BLaER1 (cell line): Measurements from ENCODE around the gene TMEM131.
A peak's percentile ranks its signal among the peaks of the same experiment; 100 is the strongest.

Experiments used
- H3K27ac ChIP-seq: shearing (Covaris generic); formaldehyde crosslinking; 2 replicates; pipeline ENCODE4 v1.8.1; 2022
- H3K27me3 ChIP-seq: shearing (Covaris generic); formaldehyde crosslinking; 2 replicates; pipeline ENCODE4 v1.8.1; 2022
- H3K36me3 ChIP-seq: shearing (Covaris generic); formaldehyde crosslinking; 2 replicates; pipeline ENCODE4 v1.8.1; 2022
- H3K4me1 ChIP-seq: shearing (Covaris generic); formaldehyde crosslinking; 2 replicates; pipeline ENCODE4 v1.8.1; 2022
- H3K4me2 ChIP-seq: shearing (Covaris generic); formaldehyde crosslinking; 2 replicates; pipeline ENCODE4 v1.8.1; 2022
- H3K4me3 ChIP-seq: shearing (Covaris generic); formaldehyde crosslinking; 2 replicates; pipeline ENCODE4 v1.8.1; 2022
- H3K9ac ChIP-seq: shearing (Covaris generic); formaldehyde crosslinking; 2 replicates; pipeline ENCODE4 v1.8.1; 2022
- H3K9me3 ChIP-seq: shearing (Covaris generic); formaldehyde crosslinking; 2 replicates; pipeline ENCODE4 v1.8.1; 2022
- H4K20me1 ChIP-seq: shearing (Covaris generic); formaldehyde crosslinking; 2 replicates; pipeline ENCODE4 v1.8.1; 2022
- Cebpa-rat ChIP-seq: shearing (Covaris generic); IDR thresholded peaks from 2 replicates; pipeline ENCODE4 v1.8.1; 2022

Gene TMEM131

GRCh38 chr2:97781981-97782380 is 213.8 kb downstream of the TMEM131 start:
- no peak overlapping the region for H3K4me3 ChIP-seq
- H3K27me3 ChIP-seq: no peaks in the 10 kb centered on the region
- H3K27ac ChIP-seq: no peak overlapping the region
- no peak overlapping the region for H3K9ac ChIP-seq
- TF ChIP-seq Cebpa-rat: no peak
- no peaks in the 10 kb centered on the region for H3K9me3 ChIP-seq
- no peaks in the 10 kb centered on the region for H4K20me1 ChIP-seq
- 0 out of 2 replicates have a peak, but pooled peaks cover 8% of the 10 kb centered on the region for H3K4me1 ChIP-seq
- peaks cover 50% of the 10 kb centered on the region for H3K36me3 ChIP-seq
- no peak overlapping the region for H3K4me2 ChIP-seq

DNA sequence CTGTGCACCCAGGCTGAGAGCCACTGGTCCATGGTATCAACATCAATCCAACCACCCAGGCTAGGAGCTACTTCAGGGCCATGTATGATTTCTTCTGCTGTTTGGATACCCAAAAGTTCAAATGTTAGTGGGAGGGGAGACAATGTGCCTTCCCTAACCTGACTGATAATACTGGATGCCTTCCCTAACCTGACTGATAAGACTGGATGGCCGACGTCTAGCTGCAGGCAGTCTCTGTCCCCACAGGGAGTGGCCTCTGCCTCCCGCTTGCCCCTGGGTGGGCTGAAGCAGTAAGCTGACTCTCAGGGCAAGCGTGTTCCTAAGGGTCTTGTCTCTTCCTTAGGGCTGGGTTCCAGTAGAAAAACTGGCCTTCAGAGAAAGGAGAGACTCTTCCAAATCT is 216.6 kb downstream of the TMEM131 start:
- Histone ChIP-seq H3K27me3 (no peaks in the 10 kb centered on the region), H3K9me3 (no peaks in the 10 kb centered on the region), H3K4me1 (0 out of 2 replicates have a peak, but pooled peaks cover 8% of the 10 kb centered on the region), H3K27ac (no peak overlapping the region), H3K4me2 (no peak overlapping the region), H3K9ac (no peak overlapping the region), H3K4me3 (no peak overlapping the region), H3K36me3 (peaks cover 61% of the 10 kb centered on the region), H4K20me1 (no peaks in the 10 kb centered on the region)
- no peak for TF ChIP-seq Cebpa-rat

GRCh38 chr2:97775074-97775473 is 220.7 kb downstream of the TMEM131 start:
- H3K4me3 ChIP-seq: no peak overlapping the region
- no peaks in the 10 kb centered on the region for H4K20me1 ChIP-seq
- H3K27ac ChIP-seq: no peak overlapping the region
- no peaks in the 10 kb centered on the region for H3K27me3 ChIP-seq
- H3K4me2 ChIP-seq: no peak overlapping the region
- no peak for TF ChIP-seq Cebpa-rat
- H3K4me1 ChIP-seq: peaks cover 19% of the 10 kb centered on the region
- no peaks in the 10 kb centered on the region for H3K9me3 ChIP-seq
- peaks cover 75% of the 10 kb centered on the region for H3K36me3 ChIP-seq
- H3K9ac ChIP-seq: no peak overlapping the region

- H3K9ac ChIP-seq: no peak overlapping the region
- no peak overlapping the region for H3K4me3 ChIP-seq
- no peak for TF ChIP-seq Cebpa-rat
- H3K9me3 ChIP-seq: no peaks in the 10 kb centered on the region
- H3K27me3 ChIP-seq: no peaks in the 10 kb centered on the region
- H3K36me3 ChIP-seq: peaks cover 69% of the 10 kb centered on the region
- peaks cover 22% of the 10 kb centered on the region for H3K4me1 ChIP-seq
- H3K27ac ChIP-seq: no peak overlapping the region
- H4K20me1 ChIP-seq: no peaks in the 10 kb centered on the region
- no peak overlapping the region for H3K4me2 ChIP-seq
Measured at GRCh38 chr2:97774425-97774824, 221.3 kb downstream of the TMEM131 start.

DNA sequence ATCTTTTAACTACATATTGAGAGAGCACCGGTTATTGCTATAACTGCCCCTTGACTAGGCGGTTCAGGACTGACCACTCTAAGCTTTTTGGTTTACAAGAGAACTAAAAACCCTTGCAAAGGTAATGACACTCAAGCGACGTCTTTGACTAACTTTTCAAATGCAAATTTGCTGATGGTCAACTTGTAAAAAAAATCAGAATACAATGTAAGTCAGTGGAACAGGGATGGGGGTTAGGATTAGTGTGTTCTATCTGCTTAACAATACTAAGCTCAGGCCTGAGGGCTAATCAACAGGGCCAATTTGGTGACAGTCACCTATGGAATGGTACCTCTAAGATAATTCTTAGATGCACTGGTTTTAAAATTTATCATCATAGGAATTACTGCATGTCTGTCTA is 225.3 kb downstream of the TMEM131 start:
- H3K36me3 ChIP-seq: peaks cover 48% of the 10 kb centered on the region
- H3K27me3 ChIP-seq: no peaks in the 10 kb centered on the region
- H3K4me1 ChIP-seq: peaks cover 53% of the 10 kb centered on the region
- H3K9ac ChIP-seq: no peak overlapping the region
- no peaks in the 10 kb centered on the region for H3K9me3 ChIP-seq
- no peak overlapping the region for H3K27ac ChIP-seq
- H3K4me2 ChIP-seq: no peak overlapping the region
- TF ChIP-seq Cebpa-rat: no peak
- no peak overlapping the region for H3K4me3 ChIP-seq
- H4K20me1 ChIP-seq: no peaks in the 10 kb centered on the region

GRCh38 chr2:97769711-97770110 is 226.0 kb downstream of the TMEM131 start:
- Histone ChIP-seq H3K9ac (no peak overlapping the region), H3K9me3 (no peaks in the 10 kb centered on the region), H3K4me2 (no peak overlapping the region), H3K4me3 (no peak overlapping the region), H3K4me1 (peaks cover 59% of the 10 kb centered on the region), H3K27ac (no peak overlapping the region), H3K27me3 (no peaks in the 10 kb centered on the region), H3K36me3 (peaks cover 48% of the 10 kb centered on the region), H4K20me1 (no peaks in the 10 kb centered on the region)
- TF ChIP-seq Cebpa-rat: no peak

- Histone ChIP-seq H3K9ac (no peak overlapping the region), H3K27me3 (no peaks in the 10 kb centered on the region), H3K4me1 (peaks cover 59% of the 10 kb centered on the region), H3K27ac (no peak overlapping the region), H4K20me1 (no peaks in the 10 kb centered on the region), H3K36me3 (peaks cover 48% of the 10 kb centered on the region), H3K4me3 (no peak overlapping the region), H3K9me3 (no peaks in the 10 kb centered on the region), H3K4me2 (peak overlapping the region; percentile 35)
- TF ChIP-seq Cebpa-rat: no peak
Measured at GRCh38 chr2:97769308-97769707, 226.4 kb downstream of the TMEM131 start.

GRCh38 chr2:97766567-97766966 is 229.2 kb downstream of the TMEM131 start:
- H3K36me3 ChIP-seq: peaks cover 48% of the 10 kb centered on the region
- H3K9me3 ChIP-seq: no peaks in the 10 kb centered on the region
- no peaks in the 10 kb centered on the region for H3K27me3 ChIP-seq
- no peak overlapping the region for H3K27ac ChIP-seq
- no peak for TF ChIP-seq Cebpa-rat
- peak overlapping the region; percentile 70 for H3K4me2 ChIP-seq
- no peaks in the 10 kb centered on the region for H4K20me1 ChIP-seq
- no peak overlapping the region for H3K9ac ChIP-seq
- peaks cover 69% of the 10 kb centered on the region for H3K4me1 ChIP-seq
- H3K4me3 ChIP-seq: no peak overlapping the region

- Histone ChIP-seq H3K27ac (0 out of 2 replicates have a peak overlapping the region, but pooled peaks have one; percentile 14), H4K20me1 (no peaks in the 10 kb centered on the region), H3K27me3 (no peaks in the 10 kb centered on the region), H3K4me3 (no peak overlapping the region), H3K9ac (no peak overlapping the region), H3K36me3 (peaks cover 47% of the 10 kb centered on the region), H3K4me2 (peak overlapping the region; percentile 70), H3K9me3 (no peaks in the 10 kb centered on the region), H3K4me1 (peaks cover 72% of the 10 kb centered on the region)
- no peak for TF ChIP-seq Cebpa-rat
Measured at GRCh38 chr2:97765933-97766332, 229.8 kb downstream of the TMEM131 start.

DNA sequence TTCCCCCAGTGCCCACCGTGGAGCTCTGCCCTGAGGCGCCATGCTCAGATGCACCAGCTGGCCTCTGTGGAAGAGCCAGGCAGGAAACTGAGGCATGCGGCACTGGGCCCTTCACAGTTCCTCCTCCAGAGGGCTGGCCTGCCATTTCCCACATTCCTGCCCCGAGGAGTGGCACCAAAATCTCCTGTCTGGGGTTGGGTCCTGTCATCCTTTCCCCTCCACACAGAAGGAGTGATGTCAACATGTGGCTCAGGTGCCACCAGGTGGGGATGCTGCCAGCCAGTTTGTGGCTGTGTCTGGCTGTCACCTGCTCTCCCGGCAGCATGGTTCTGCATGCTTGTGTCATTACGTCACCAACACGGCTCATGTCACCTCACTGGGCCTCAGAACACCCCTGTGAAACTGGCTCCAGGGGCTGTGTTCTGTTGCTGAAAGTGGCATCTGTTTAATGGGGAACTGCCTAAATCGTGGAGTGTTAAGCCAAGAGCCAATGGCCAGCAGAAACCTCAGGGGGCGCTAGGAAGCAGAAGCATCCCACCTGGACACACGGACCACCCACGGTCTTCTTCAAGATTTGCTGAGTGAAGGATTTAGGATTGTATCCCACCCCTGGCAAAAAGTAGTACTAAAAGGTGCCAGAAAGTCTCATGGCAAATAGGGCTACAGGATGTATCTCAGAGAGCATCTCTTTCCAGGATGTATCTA is 231.0 kb downstream of the TMEM131 start:
- no peak overlapping the region for H3K4me3 ChIP-seq
- no peak overlapping the region for H3K9ac ChIP-seq
- no peaks in the 10 kb centered on the region for H3K27me3 ChIP-seq
- H3K9me3 ChIP-seq: no peaks in the 10 kb centered on the region
- H4K20me1 ChIP-seq: no peaks in the 10 kb centered on the region
- peak overlapping the region; percentile 70; the same call in 1 of the 2 replicates for H3K4me2 ChIP-seq
- no peak overlapping the region for H3K27ac ChIP-seq
- no peak for TF ChIP-seq Cebpa-rat
- peaks cover 59% of the 10 kb centered on the region for H3K36me3 ChIP-seq
- peaks cover 83% of the 10 kb centered on the region for H3K4me1 ChIP-seq
